GM18526 (cell line): ENCODE measurements around the gene RAB4B.

ENCODE experiments used
- POLR2A ChIP-seq: IDR thresholded peaks from 3 replicates; pipeline ENCODE4 v1.6.1; 2011; ENCODE audit not compliant: insufficient read length; ENCODE audit errors: extremely low read depth

Gene RAB4B

DNA sequence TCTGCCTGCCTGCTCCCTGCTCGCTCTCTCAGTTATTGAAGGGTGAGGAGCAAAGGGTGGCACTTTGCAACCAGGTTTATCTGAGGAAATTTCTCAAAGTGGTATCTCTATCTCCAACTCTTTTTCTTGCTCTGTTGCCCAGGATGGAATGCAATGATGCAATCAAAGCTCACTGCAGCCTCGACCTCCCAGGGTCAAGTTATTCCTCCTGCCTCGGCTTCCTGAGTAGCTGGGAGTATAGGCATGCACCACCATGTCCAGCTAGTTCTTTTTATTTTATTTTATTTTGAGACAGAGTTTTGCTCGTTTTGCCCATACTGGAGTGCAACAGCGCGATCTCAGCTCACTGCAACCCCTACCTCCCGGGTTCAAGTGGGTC lies 32.7 kb upstream of the RAB4B start:
- TF ChIP-seq POLR2A: no peak

DNA sequence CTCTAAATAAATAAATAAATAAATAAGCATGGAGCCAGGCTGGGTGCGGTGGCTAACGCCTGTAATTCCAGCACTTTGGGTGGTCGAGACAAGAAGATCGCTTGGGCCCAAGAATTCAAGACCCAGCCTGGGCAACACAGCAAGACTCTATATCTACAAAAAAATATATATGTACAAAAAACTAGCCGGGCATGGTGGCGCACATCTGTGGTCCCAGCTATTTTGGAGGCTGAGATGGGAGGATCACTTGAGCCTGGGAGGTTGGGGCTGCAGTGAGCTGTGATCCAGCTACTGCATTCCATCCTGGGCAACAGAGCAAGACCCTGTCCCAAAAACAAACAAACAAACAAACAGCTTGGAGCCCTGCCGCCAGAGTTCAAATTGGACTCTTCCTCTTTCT lies 30.5 kb upstream of the RAB4B start:
- TF ChIP-seq POLR2A: no peak

DNA sequence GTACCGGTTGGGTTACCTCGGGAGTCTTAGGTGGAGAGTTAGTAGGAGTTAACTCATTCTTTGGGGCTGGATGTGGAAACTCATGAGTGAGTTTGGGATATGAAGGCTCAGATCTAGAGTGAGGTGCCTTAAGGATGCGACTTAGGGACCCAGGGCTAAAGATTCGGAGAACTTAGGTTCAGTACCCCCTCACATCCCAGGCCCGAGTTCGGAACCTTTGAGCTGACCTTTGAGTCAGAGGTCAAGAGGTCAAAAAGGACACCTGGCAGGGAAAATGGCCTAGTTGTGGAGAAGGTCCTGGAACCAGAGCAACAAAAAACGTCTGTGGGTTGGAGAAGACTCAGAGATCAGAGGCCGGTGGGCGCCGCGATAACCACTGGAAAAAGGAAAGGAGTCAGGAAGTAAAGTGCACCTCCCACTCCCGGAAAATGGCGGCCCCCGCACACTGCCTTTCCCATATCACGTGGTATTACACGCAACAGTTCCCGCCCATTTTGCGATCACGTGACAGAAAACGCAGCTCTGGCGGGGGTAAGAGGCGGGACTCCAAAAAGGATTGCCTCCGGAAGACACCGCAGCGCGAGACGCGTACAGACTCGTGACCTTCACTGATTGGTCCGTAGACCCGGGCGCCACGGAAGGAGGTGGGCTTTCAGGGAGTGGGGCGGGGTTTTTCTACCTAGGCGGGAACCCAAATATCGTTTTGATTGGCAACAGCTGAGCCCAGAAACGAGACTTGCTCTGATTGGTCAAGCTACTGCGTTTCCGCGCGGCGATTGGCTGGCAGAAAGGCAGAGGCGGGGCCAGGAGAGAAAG lies 27.8 kb upstream of the RAB4B start, which contains the start of gene ACTMAP:
Gene ACTMAP, minus strand, starts transcription at position 420 of the 816 bp plus-strand sequence. CDS start 674 bp downstream, outside the sequence.
- TF ChIP-seq POLR2A: peak; percentile 58

DNA sequence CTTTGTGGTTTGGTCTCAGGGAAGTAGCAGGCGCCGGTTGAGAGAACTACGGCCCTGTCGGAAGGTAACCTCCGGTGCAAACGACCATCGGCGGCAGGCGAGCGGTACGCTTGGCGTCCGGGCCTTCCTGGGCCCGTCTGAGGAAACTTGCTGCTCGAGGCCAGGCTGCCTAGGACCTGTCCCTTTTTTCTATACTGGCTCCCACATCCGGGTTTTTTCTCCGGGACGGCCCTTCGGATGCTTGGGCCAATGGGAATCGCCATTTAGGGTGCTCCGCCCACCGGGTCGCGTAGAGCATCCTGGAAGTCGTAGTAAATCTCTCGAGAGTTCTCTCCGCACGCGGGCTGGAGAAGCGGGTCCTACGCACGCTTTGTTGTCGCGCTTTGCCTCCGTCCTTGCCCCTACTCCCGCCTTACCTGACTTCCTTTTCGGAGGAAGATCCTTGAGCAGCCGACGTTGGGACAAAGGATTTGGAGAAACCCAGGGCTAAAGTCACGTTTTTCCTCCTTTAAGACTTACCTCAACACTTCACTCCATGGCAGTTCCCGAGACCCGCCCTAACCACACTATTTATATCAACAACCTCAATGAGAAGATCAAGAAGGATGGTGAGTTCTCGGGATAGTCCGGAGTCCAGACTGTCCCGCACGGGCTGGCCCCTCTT lies 27.0 kb upstream of the RAB4B start, which contains the start of gene SNRPA:
Gene SNRPA, plus strand, starts transcription at position 330 of the 664 bp plus-strand sequence. Its CDS starts 206 bp downstream, at position 536.
- peak; percentile 66 for TF ChIP-seq POLR2A

DNA sequence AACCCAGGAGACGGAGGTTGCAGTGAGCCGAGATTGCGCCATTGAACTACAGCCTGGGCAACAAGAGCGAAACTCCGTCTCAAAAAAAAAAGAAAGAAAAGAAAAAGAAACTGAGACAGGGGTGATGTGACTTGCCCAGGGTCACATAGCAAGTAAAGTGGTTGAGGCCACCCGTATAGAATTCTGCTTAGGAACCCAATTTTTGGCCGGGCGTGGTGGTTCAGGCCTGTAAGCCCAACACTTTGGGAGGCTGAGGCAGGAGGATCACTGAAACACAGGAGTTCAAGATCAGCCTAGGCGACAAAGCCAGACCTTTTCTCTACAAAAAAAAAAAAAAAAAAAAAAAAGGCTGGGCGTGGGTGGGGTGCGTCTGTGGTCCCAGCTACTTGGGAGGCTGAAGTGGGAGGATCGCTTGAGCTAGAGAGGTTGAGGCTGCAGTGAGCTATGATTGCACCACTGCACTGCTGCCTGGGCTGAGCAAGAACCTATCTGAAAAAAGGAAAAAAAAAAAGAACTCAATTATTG lies 25.7 kb upstream of the RAB4B start:
- TF ChIP-seq POLR2A: no peak

DNA sequence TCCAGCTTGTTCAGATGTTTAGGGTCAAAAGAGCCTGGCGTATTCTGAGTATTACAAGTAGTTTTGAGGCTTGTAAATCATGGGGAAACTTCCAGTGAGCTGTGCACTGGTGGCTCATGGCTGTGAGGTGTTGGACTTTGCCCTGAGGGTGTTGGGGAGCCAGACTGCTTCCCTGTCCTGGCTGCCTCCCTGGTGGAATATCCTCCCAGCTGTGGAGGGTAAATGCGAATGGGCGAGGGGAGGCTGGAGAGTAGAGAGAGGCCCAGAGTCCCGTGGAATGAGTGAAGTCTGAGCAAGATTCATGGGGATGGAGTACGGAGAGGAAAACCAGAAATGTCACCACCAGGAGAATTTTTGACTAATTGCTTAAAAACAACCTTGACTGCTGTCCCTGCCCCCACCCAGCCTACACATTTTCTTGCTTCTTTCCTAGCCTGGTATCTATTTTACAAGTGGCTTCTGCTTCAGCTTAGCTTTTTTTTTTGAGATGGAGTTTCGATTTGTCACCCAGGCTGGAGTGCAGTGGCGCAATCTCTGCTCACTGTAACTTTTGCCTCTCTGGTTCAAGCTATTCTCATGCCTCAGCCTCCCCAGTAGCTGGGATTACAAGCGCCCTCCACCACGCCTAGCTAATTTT lies 23.3 kb upstream of the RAB4B start:
- no peak for TF ChIP-seq POLR2A

DNA sequence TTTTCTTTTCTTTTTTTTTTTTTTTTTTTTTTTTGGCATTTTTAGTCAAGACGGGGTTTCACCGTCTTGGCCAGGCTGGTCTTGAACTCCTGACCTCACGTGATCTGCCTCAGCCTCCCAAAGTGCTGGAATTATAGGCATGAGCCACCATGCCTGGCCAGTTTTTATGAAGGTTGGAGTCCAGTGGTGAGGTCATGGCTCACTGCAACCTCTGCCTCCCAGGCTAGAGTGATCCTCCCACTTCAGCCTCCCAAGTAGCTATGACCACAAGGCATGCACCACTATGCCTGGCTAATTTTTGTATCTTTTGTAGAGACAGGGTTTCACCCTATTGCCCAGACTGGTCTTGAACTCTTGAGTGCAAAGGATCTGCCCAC lies 22.8 kb upstream of the RAB4B start:
- TF ChIP-seq POLR2A: no peak

DNA sequence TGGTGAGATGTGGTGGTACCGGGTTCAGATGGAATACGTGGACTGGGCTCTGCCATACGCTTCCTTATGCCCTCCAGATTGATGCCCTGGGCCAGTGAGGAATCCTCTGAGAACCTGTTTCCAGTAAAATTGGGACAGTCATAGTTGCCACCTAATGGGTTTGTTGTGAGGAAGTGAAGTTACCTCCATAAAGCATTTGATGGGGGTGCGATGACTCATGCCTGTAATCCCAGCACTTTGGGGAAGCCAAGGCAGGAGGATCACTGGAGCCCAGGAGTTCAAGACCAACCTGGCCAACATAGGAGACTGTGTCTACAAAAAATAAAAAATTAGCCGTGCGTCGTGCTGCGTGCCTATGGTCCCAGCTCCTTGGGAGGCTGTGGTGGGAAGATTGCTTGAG lies 22.3 kb upstream of the RAB4B start:
- TF ChIP-seq POLR2A: no peak

DNA sequence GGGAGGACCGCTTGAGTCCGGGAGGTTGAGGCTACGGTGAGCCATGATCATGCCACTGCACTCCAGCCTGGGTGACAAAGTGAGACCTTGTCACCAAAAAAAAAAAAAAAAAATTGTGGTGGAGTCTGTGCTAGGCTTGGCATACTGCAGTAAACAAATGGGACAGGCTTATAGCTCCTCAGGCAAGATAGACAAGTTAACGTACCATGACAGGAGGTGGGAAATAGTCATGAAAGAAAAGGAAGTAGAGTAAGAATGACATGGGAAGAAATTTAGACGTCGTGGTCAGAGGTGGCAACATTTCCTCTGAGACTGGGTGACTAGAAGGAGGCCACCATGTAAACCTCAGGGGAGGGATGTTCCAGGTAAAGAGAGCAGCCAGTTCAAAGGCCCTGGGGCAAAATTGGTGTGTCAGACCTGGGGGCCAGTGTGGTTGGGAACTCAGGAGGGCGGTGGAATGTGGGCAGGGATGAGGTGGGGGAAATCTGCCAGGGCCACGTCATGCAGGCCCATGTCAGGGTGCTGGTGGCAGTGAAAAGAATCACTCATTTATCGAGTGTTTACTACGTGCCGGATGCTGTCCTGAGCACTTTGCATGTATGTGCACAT lies 21.4 kb upstream of the RAB4B start:
- no peak for TF ChIP-seq POLR2A

DNA sequence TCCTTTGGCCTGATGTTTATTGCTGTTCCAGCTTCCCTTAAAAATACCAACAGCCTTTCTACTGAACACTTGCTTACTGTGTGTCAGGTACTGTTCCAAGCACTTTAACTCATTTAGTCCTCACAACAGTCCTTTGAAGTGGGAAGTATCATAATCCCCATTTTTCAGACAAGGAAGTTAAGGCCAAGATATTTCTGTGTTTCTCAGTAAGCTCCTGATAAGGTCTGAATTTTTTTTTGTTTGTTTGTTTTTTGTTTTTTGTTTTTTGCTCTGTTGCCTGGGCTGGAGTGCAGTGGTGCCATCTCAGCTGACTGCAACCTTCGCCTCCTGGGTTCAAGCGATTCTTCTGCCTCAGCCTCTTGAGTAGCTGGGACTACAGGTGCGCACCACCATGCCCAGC lies 19.6 kb upstream of the RAB4B start:
- TF ChIP-seq POLR2A: no peak

DNA sequence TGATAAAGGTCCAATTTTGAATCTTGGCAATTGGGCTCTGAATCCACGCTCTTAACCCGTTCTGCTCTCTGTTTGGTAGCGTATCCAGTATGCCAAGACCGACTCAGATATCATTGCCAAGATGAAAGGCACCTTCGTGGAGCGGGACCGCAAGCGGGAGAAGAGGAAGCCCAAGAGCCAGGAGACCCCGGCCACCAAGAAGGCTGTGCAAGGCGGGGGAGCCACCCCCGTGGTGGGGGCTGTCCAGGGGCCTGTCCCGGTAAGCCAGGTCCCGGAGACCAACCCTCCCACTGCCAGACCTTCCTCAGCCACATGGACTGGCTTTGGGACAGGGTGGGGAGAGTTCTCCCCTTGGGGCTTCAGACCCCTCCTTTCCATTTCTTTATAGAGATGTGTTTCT lies 18.7 kb upstream of the RAB4B start:
- TF ChIP-seq POLR2A: no peak

DNA sequence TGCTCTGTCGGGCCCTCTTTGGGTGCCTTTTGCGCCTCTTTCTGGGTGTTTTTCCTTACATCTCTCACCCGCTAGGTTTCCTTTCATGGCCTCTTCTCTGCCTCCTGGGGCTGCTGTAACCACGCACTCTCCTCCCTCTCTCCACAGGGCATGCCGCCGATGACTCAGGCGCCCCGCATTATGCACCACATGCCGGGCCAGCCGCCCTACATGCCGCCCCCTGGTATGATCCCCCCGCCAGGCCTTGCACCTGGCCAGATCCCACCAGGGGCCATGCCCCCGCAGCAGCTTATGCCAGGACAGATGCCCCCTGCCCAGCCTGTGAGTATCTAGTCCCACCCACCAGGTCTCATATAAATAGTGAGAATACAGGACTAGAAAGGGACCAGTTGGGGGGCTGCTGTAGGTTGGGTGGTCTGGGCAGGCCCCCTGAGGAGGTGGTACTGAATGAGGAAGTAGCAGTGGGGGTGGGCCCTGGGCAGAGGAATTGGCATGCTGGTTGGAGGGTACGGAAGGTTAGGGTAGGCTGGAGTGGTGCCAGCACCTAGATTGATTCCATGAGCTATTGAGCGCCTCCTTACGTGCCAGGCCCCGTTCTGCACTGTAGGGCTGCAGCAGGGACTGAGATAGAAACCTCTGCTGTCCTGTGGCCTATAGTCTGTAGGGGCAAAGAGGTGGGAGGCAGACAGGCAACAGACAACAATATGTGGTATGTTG lies 15.1 kb upstream of the RAB4B start:
- no peak for TF ChIP-seq POLR2A

DNA sequence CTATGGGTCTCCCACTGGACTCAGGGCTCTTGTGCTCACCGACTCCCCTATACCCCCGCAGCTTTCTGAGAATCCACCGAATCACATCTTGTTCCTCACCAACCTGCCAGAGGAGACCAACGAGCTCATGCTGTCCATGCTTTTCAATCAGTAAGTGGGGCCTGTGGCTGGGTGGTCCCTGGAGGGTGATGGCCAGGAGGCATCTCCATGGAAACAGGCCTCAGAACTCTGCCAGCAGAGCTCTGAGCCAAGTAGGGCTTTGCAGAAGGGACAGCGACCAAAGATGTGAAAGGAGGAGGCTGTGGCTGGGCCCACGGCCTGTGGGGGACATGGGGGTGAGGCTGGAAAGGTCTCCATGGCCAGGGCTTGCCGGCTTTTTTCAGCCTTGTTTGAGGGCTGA lies 14.5 kb upstream of the RAB4B start:
- TF ChIP-seq POLR2A: no peak

DNA sequence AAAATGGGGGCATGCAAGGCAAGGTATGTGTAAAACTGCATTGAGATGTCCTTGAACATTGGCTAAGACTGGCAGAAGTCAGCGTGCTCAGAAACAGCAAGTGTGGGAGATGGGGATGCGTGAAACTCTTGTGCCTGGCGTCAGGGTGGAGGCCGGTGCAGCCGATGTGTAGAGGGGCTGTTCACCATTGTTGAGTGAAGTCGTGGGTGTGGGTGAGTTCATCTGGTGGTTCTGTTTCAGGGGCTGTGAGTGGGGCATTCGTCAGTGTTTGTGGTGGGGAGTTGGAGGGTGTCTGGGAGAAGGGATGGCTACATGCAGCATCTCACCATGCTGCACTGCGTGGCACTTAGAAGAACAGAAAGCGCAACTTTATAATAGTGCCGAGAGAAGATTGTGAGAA lies 14.1 kb upstream of the RAB4B start:
- TF ChIP-seq POLR2A: no peak

DNA sequence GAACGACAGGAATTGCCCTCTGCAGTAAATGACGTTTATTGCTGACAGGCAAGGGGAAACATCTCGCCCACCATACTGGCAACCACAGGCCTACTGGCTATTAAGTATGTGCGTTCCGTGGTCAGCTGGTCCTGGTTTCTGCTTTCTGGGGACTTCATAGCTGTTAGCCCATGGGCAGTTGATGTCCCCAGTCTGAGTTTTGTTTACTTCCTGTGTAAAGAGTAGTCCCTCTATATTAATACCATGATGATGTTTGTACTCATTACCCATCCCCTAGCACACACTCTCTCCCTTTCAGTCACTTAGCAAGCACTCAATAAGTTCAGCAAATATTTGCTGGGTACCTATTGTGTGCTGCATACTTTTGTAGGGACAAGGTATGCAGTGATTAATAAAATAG lies 9.2 kb upstream of the RAB4B start:
- TF ChIP-seq POLR2A: no peak
